ENCODE measurements around the gene TTF1. TPM values are rescaled to one million over a fixed set of nuclear protein-coding genes. Genes with fewer than 3 reads are reported as not detected.

The TTF1 gene
- total RNA-seq, 4 donors from 2014 or later = 9.3 to 12.2 (median 10.7) TPM

- WGBS, 2 donors = 48 to 54% methylated on average over 17 of the region's 17 CpGs
- H3K4me3 ChIP-seq (ENCODE audit: low read depth, poor library complexity, severe bottlenecking) = no peak overlapping the region
- intact Hi-C loops (cut with DNase I; ENCODE audit: low total_unique reads) = no loop called here
- TF ChIP-seq CTCF (IDR thresholded peaks at IDR 0.05) (no peak), POLR2A (IDR thresholded peaks at IDR 0.05) (no peak)
- no peak for DNase-seq (ENCODE audit: low spot score in 2 of 2)
Measured at GRCh38 chr9:132426639-132427414, 20.2 kb upstream of the TTF1 start.

- no peak overlapping the region for H3K4me3 ChIP-seq (ENCODE audit: low read depth, poor library complexity, severe bottlenecking)
- DNase-seq (ENCODE audit: low spot score in 2 of 2) = no peak
- intact Hi-C loops (cut with DNase I; ENCODE audit: low total_unique reads) = no loop called here
- WGBS, 2 donors = 53 to 54% methylated on average over 7 of the region's 7 CpGs
- TF ChIP-seq POLR2A (IDR thresholded peaks at IDR 0.05) (no peak), CTCF (IDR thresholded peaks at IDR 0.05) (no peak)
Measured at GRCh38 chr9:132425675-132426062, 19.0 kb upstream of the TTF1 start.

GRCh38 chr9:132424857-132425674, 18.4 kb upstream of the TTF1 start:
- 49 to 58% methylated on average over 22 of the region's 22 CpGs for WGBS, 2 donors

GRCh38 chr9:132423503-132423902, 16.9 kb upstream of the TTF1 start:
- intact Hi-C loops (cut with DNase I; ENCODE audit: low total_unique reads) = no loop called here
- H3K4me3 ChIP-seq (ENCODE audit: low read depth, poor library complexity, severe bottlenecking) = no peak overlapping the region
- no peak for TF ChIP-seq POLR2A (IDR thresholded peaks at IDR 0.05)
- TF ChIP-seq CTCF (IDR thresholded peaks at IDR 0.05) = no peak
- no peak for DNase-seq (ENCODE audit: low spot score in 2 of 2)
- WGBS, 2 donors = 75 to 81% methylated on average over 5 of the region's 5 CpGs

More at GRCh38 chr9:132424857-132425674, 18.4 kb upstream of the TTF1 start:
- H3K4me3 ChIP-seq (ENCODE audit: low read depth, poor library complexity, severe bottlenecking) = no peak overlapping the region
- intact Hi-C loops (cut with DNase I; ENCODE audit: low total_unique reads) = no loop called here
- TF ChIP-seq POLR2A (IDR thresholded peaks at IDR 0.05) (no peak), CTCF (IDR thresholded peaks at IDR 0.05) (no peak)
- DNase-seq (ENCODE audit: low spot score in 2 of 2) = no peak

GRCh38 chr9:132422574-132422973, 15.9 kb upstream of the TTF1 start:
- no peak overlapping the region for H3K4me3 ChIP-seq (ENCODE audit: low read depth, poor library complexity, severe bottlenecking)
- no peak for DNase-seq (ENCODE audit: low spot score in 2 of 2)
- no peak for TF ChIP-seq POLR2A (IDR thresholded peaks at IDR 0.05)
- no peak for TF ChIP-seq CTCF (IDR thresholded peaks at IDR 0.05)
- WGBS, 2 donors = 59 to 69% methylated on average over 5 of the region's 5 CpGs
- intact Hi-C loops (cut with DNase I; ENCODE audit: low total_unique reads) = no loop called here

Measured in lower leg skin (tissue), 4 donors.